Stomach smooth muscle (tissue), 2 donors: ENCODE measurements around the gene ARHGEF6.

Source experiments
- H3K27ac ChIP-seq: one replicate; pipeline ENCODE4 v1.7.0; 2013; ENCODE audit warnings: mild to moderate bottlenecking, low read length, inconsistent platforms
- H3K27me3 ChIP-seq, 2 donors: one replicate each; pipeline ENCODE4 v1.7.0; 2013; ENCODE audit warnings: low read length in 2 of 2; ENCODE audit not compliant: insufficient read depth in 2 of 2, control insufficient read depth in 1 of 2
- H3K36me3 ChIP-seq, 2 donors: one replicate each; pipeline ENCODE4 v1.7.0; 2013; ENCODE audit warnings: low read length in 2 of 2; ENCODE audit not compliant: control insufficient read depth in 2 of 2, insufficient read depth in 2 of 2
- H3K4me1 ChIP-seq: one replicate; pipeline ENCODE4 v1.7.0; 2013; ENCODE audit warnings: low read length; ENCODE audit not compliant: control insufficient read depth, insufficient read depth
- H3K4me3 ChIP-seq, 2 donors: one replicate each; pipeline ENCODE4 v1.7.0; 2013; ENCODE audit warnings: low read length in 2 of 2
- H3K9ac ChIP-seq, 2 donors: one replicate each; pipeline ENCODE4 v1.7.0; 2013; ENCODE audit warnings: low read length in 2 of 2, mild to moderate bottlenecking in 1 of 2
- H3K9me3 ChIP-seq, 2 donors: one replicate each; pipeline ENCODE4 v1.7.0; 2013; ENCODE audit warnings: low read length in 2 of 2; ENCODE audit not compliant: control insufficient read depth in 2 of 2
- donor health status: healthy.
- donor health status: Pancreatic carcinoma.

The ARHGEF6 gene

DNA sequence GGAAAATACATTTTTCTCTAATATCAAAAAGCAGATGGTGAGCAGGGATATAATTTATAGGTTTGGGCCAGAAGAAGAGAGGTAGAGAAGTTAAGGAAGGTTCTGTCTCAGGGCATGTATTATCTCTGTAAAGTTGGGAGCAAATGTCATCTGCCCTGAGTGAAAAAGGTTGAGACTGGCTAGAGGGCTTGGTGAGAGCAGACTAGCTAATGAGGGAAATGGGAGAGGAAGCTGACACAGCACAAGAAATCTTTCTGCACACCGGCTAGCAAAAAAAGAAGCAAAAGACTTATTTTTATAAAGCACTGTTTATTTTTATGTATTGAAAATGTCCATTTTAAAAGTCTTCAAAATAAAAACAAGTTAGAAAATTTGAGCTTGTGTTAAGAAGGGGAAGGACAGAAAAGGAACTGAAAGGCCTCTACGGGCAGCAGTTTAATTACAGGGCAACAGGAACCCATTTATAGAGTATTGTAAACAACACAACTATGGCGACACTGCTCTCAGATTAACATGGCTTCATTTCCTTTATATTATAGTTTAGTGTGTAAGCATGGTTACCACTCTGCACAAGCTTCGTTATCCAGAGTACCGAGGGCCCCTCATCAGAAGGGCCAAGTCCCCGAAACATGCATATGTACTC, 115.4 kb downstream of the ARHGEF6 start:
- Histone ChIP-seq H3K36me3 (peaks cover 6 to 8% of the 10 kb centered on the region in 2 donors), H3K27ac (no peak overlapping the region), H3K4me3 (no peak overlapping the region), H3K27me3 (peaks cover 0 to 2% of the 10 kb centered on the region in 2 donors), H3K9me3 (peaks cover 0 to 9% of the 10 kb centered on the region in 2 donors), H3K4me1 (no peaks in the 10 kb centered on the region), H3K9ac (no peak overlapping the region)

- H3K9ac ChIP-seq = no peak overlapping the region
- peaks cover 0 to 9% of the 10 kb centered on the region in 2 donors for H3K9me3 ChIP-seq
- no peak overlapping the region for H3K27ac ChIP-seq
- H3K4me3 ChIP-seq = no peak overlapping the region
- H3K36me3 ChIP-seq = peaks cover 0 to 6% of the 10 kb centered on the region in 2 donors
- H3K4me1 ChIP-seq = no peaks in the 10 kb centered on the region
- peaks cover 0 to 2% of the 10 kb centered on the region in 2 donors for H3K27me3 ChIP-seq
These were observed 117.8 kb downstream of the ARHGEF6 start for GRCh38 chrX:136662976-136663375.

- Histone ChIP-seq H3K9me3 (peaks cover 0 to 9% of the 10 kb centered on the region in 2 donors), H3K36me3 (no peaks in the 10 kb centered on the region), H3K27me3 (peaks cover 0 to 2% of the 10 kb centered on the region in 2 donors), H3K4me1 (no peaks in the 10 kb centered on the region), H3K27ac (no peak overlapping the region), H3K9ac (no peak overlapping the region), H3K4me3 (no peak overlapping the region)
These were observed 118.6 kb downstream of the ARHGEF6 start for GRCh38 chrX:136662104-136662503.

DNA sequence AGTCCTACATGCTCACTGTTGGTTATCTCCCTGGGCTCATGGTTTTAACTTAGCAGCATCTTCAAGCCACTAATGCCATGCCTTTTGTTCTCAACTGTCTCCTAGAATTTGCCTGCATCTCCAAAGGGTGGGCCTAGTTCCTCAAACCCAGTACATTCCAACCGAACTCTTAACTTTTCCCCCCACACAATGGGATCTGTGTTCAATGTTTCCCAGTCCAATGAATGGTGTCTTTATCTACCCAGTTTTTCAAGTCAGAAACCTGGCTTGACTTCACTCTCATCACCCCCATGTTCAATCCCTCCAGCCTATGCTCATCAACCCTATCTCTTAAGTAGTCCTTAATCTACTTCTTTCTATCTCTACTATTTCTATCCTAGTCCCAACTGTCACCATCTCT, 119.8 kb downstream of the ARHGEF6 start:
- H3K27me3 ChIP-seq = peaks cover 0 to 2% of the 10 kb centered on the region in 2 donors
- no peak overlapping the region for H3K27ac ChIP-seq
- no peak overlapping the region for H3K4me3 ChIP-seq
- peaks cover 0 to 9% of the 10 kb centered on the region in 2 donors for H3K9me3 ChIP-seq
- no peaks in the 10 kb centered on the region for H3K4me1 ChIP-seq
- H3K9ac ChIP-seq = no peak overlapping the region
- no peaks in the 10 kb centered on the region for H3K36me3 ChIP-seq

GRCh38 chrX:136659174-136659573, 121.6 kb downstream of the ARHGEF6 start:
- Histone ChIP-seq H3K27me3 (peaks cover 0 to 2% of the 10 kb centered on the region in 2 donors), H3K36me3 (no peaks in the 10 kb centered on the region)

DNA sequence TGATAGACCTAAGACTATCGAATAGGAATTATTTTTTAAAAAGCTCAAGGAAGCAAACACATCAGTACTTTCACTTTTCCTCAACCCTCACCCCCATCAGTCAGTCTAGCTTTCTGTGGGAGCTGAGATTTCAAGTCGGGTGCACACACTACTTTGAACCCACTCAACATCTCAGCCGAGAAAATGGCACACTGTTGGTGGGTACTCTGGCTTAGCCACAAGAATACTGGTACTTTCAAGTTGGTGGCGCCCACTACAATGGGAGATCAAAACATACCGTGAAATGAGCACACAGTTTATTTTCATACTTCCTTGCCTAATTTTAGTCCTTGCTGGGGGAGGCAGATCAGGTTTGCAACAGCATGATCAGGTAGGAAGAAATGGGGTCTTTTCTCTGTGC, 122.6 kb downstream of the ARHGEF6 start:
- Histone ChIP-seq H3K4me1 (no peaks in the 10 kb centered on the region), H3K4me3 (no peak overlapping the region), H3K9ac (no peak overlapping the region), H3K36me3 (no peaks in the 10 kb centered on the region), H3K9me3 (no peaks in the 10 kb centered on the region), H3K27ac (no peak overlapping the region), H3K27me3 (peaks cover 0 to 2% of the 10 kb centered on the region in 2 donors)

More at GRCh38 chrX:136659174-136659573, 121.6 kb downstream of the ARHGEF6 start:
- Histone ChIP-seq H3K9me3 (no peaks in the 10 kb centered on the region), H3K4me1 (no peaks in the 10 kb centered on the region), H3K4me3 (no peak overlapping the region), H3K27ac (no peak overlapping the region), H3K9ac (no peak overlapping the region)

- Histone ChIP-seq H3K9ac (no peak overlapping the region), H3K27me3 (peaks cover 0 to 2% of the 10 kb centered on the region in 2 donors), H3K4me1 (no peaks in the 10 kb centered on the region), H3K4me3 (no peak overlapping the region), H3K27ac (no peak overlapping the region), H3K36me3 (no peaks in the 10 kb centered on the region), H3K9me3 (no peaks in the 10 kb centered on the region)
These were observed 124.3 kb downstream of the ARHGEF6 start for GRCh38 chrX:136656361-136656964.

GRCh38 chrX:136652822-136653723, 127.7 kb downstream of the ARHGEF6 start:
- Histone ChIP-seq H3K27ac (no peak overlapping the region), H3K27me3 (no peaks in the 10 kb centered on the region), H3K4me3 (no peak overlapping the region), H3K4me1 (no peaks in the 10 kb centered on the region), H3K36me3 (no peaks in the 10 kb centered on the region), H3K9me3 (no peaks in the 10 kb centered on the region), H3K9ac (no peak overlapping the region)

GRCh38 chrX:136650811-136651210, 129.9 kb downstream of the ARHGEF6 start:
- H3K9ac ChIP-seq = no peak overlapping the region
- no peak overlapping the region for H3K27ac ChIP-seq
- H3K36me3 ChIP-seq = no peaks in the 10 kb centered on the region
- no peak overlapping the region for H3K4me3 ChIP-seq
- no peaks in the 10 kb centered on the region for H3K4me1 ChIP-seq
- H3K27me3 ChIP-seq = peaks cover 0 to 3% of the 10 kb centered on the region in 2 donors
- H3K9me3 ChIP-seq = no peaks in the 10 kb centered on the region

- no peak within 1 kb of the TSS for H3K9ac ChIP-seq
- no peaks in the 10 kb centered on the region for H3K9me3 ChIP-seq
- H3K4me3 ChIP-seq = no peak within 1 kb of the TSS
- no peaks in the 10 kb centered on the region for H3K4me1 ChIP-seq
- H3K36me3 ChIP-seq = no peaks in the 10 kb centered on the region
- H3K27ac ChIP-seq = no peak within 1 kb of the TSS
- peaks cover 0 to 4% of the 10 kb centered on the region in 2 donors for H3K27me3 ChIP-seq
These were observed 132.9 kb downstream of the ARHGEF6 start, which contains the start of gene CD40LG for GRCh38 chrX:136647677-136648360. Gene CD40LG, plus strand, starts transcription at chrX:136648158. Its CDS starts 91 bp downstream, at chrX:136648249.
